IPS DF 19.7 (cell line): Measurements from ENCODE around the gene TMEM258.

ENCODE experiments used
- DNase-seq: peaks from one replicate; pipeline ENCODE4 v3.0.0-alpha.2; 2013; ENCODE audit warnings: low read depth, low spot score

The TMEM258 gene

DNA sequence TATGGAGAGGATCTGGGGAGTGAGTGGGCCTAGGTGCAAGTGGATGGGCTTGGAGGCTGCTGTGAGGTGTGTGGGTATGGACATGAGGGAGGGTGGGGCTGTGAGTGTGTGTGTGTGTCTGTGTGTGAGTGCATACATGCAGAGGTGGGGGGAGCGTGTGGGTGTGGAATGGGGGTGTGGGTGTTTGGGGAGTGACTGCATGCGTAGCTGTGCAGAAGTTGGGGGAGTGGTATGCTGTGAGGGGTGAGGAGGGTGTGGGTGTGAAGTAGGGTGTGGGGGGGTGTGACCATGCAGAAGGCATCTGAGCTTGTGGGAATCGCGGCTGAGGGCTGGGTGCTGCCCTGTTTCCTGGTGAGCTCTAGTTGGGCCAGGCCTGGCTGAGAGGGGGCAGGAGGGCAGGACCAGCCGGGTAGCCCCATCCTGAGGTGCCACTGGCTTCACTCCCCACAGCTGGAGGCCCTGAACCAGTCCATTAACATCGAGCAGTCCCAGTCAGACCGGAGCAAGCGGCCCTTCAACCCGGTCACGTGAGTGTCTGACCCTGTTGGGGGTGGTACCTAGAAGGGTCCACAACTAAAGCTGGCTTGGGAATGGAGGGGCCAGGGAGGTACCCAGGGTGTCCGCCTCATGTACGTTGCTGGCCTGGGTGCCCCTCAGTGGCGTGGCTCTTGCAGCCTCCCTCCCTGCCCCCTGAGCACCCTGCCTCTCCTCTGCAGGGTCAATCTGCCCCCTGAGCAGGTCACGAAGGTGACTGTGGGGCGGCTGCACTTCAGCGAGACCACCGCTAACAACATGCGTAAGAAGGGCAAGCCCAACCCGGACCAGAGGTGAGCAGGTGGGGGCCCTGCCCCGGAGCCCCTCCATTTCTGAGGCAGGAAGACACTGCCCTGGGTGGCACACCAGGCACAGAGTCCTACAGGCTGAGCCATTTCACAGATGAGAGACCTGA lies 16.5 kb downstream of the TMEM258 start:
- DNase-seq = no peak

DNA sequence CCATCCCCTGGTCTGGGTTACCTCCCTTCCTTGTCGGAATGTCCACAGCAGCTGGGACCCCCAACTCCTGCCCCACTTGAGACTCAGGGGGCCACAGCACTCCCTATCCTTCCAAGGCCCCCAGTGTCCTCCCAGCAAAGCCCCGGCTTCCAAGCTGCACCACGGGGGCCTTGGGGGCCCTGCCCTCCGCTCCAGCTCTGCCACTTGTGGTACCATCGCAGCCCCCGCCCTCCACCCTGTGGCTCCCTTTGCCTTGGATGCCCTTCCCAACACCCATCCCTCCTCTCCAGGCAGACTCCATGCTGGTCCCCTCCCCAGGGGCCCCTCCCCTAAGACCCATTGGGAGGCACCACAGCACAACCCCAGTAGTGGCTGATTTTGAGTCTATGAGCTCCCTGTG lies 17.3 kb downstream of the TMEM258 start:
- no peak for DNase-seq

DNA sequence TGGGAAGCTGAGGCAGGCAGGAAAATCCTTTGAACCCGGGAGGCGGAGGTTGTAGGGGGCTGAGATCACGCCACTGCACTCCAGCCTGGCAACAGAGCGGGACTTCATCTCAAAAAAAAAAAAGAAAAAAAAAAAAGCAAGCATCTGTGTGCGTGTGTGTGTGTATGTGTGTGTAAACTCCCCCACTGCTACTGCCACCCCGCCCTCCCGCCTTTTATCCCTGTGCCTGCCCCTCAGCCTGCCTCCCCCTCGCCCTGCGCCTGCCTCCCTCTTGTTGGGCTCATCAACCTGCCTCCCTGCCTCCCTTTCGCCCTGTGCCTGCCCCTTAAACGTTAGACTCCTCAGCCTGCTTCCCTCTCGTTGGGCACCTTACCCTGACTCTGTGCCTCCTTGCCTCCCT lies 18.0 kb downstream of the TMEM258 start:
- no peak for DNase-seq

DNA sequence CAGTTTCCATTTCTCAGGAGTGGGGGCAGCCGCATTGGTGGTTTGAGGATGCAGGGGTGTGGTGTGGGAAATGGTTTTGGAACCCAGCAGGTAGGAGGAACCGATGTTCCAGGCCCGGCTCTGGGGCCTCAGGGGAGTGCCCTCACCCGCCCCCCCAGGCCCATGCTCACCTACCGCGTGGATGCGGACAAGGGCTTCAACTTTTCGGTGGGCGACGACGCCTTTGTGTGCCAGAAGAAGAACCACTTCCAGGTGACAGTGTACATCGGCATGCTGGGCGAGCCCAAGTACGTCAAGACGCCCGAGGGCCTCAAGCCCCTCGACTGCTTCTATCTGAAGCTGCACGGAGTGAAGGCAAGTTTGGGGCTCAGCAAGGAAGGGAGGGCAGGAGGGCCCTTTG lies 18.6 kb downstream of the TMEM258 start:
- no peak for DNase-seq

DNA sequence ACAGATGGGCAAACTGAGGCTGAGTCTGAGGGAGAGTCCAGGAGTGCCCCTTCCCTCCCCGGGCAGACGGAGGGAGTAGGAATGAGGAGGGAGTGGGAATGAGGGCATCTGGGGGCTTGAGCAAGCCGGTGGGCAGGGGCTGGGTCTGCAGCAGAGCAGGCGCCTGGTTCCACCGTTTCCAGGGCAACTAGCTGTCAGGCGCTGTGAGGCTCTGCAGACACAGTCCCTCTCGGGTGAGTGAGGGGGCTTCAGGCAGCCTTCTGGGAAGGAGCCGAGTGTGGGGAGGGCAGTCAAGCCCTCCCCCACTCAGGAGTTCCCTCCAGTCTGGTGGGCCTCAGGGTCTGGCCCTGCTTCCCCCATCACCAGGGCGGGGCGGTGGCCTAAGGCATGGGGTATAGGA lies 19.0 kb downstream of the TMEM258 start:
- no peak for DNase-seq

DNA sequence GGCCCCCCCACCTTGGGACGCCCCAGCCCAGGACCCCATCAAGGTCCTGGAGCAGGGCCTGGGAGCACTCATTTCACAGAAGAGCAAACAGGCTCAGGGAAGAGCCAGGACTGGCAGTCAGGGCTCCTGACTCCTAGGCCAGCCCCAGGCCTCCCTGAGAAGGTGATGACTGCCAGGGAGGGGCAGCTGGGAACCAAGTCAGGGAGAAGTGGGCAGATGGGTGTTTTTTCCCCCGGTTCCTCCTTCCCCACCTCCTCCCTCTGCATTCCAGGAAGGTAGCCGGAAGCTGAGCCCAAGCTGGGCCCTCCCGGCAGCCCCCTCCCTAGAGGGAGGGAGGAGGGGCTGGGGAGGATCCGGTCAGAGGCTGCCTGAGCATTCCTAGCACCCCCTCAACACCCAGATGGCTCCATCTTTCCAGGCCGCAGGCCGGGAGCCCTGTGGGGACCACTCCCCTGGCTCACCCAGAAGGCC lies 20.4 kb downstream of the TMEM258 start:
- no peak for DNase-seq

DNA sequence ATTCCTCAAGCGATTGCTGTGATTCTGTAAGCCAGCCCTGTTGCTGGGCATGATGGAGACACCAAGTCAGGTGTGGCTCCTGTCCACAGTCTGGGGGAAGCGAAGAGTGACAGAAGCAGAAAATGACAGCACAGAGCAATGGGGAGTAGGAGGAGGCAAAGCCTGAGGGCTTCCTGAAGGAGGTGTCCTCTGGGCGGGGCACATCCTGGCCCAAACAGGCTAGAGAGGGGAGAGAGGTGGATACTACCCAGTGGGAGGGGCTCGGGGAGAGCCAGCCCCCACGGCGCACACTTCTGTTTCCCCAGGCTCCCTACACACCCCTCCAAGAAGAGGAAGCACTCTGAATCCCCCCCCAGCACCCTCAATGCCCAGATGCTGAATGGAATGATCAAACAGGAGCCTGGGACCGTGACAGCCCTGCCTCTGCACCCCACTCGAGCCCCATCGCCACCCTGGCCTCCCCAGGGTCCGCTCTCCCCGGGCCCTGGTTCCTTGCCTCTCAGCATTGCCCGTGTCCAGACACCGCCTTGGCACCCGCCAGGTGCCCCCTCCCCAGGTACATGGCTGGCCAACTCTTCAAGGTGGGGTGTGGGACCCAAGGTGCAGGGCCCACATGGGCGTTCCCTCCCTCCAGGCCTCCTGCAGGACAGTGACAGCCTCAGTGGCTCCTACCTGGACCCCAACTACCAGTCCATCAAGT lies 21.1 kb downstream of the TMEM258 start:
- DNase-seq = no peak

DNA sequence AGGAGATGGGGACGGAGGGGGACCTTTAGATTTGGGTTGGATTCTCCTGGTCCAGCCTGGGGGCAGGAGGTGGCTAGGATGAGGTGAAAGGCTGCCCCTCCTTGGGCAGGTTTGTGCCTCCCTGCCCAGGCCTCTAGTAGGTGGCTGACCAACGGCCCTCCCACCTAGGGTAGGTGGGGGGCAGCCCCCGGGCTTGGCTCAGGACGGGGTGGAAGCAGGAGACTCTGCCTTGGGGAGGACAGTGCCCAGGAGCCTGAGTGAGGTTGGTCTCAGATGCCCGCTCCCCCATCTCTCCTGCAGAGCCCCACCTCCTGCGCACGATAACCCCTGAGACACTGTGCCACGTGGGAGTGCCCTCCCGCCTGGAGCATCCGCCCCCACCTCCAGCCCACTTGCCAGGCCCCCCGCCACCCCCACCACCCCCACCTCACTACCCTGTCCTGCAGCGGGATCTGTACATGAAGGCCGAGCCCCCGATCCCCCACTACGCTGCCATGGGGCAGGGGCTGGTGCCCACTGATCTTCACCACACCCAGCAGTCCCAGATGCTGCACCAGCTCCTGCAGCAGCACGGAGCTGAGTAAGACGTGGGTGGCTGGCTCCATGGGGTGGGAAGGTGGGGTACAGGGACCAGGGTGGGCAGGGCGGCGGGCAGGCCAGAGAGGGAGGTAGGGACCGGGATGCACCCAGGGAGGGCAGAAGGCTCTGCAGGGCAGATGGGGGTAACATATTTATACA lies 22.3 kb downstream of the TMEM258 start:
- no peak for DNase-seq

DNA sequence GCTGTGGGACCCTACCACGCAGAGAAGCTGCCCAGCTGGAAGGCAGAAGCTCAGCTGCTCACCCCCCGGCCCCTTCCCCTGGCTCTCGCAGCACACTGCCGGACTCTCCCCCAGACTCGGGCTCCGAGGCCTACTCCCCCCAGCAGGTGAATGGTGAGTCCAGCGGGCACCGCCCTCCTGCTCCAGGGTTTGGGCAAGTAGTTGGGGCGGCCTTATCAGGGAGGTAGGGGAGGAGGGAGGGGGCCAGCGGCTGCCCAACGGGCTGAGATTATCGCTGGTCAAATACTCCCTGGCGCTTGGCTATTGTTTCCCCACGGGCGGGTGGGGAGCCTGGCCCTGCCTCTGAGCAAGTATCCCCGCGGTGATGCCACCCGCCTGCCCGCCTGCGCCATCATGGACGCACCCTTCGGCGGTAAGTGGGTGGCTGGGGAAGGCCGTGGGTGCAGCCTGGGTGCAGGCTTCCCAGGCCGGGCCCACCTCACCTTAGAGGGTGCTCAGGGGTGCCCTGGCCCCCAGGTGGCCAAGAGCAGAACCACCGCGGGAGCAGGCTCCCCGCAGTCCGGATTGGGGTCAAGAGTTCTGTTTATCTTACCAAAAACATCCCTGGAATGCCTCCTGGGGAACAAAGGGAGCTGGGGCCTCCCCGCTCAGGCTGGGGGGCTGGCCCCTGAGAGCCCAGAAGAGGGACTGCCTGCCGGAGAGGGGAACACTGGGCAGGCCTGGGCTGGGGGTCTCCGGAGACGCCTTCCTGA lies 23.1 kb downstream of the TMEM258 start:
- DNase-seq = no peak

DNA sequence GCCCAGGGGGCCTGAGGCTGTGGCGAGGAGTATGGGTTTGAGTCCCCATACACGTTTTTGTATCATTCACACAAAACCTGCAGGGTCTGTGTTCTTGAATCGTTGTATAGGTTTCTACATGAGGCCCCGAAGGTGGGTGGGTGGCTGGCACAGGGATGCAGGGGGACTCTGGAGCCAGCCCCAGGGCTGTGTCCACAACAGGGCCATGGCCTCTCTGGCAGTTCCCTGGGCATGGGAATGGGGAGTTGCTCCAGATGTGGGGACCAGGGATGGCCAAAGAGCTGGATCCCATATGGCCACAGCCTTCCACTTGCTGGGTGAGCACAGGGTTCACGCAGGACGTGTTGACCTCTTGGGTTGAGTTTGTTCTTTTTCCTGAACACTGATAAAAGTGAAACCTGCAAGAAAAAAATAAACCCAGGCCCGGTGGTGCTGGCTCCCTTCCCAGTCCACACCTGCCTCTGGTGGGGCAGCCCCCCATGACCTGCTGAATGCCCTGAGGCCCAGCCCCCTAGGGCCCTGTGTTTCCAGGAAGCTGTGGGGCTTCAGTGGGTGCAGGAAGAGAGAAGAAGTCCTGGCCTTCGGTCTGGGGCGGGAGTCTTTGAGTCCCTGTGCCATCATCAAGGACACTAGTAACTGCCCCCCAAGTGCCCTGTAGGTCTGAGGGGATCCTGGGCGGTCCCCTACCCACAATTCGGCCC lies 23.9 kb downstream of the TMEM258 start:
- no peak for DNase-seq

DNA sequence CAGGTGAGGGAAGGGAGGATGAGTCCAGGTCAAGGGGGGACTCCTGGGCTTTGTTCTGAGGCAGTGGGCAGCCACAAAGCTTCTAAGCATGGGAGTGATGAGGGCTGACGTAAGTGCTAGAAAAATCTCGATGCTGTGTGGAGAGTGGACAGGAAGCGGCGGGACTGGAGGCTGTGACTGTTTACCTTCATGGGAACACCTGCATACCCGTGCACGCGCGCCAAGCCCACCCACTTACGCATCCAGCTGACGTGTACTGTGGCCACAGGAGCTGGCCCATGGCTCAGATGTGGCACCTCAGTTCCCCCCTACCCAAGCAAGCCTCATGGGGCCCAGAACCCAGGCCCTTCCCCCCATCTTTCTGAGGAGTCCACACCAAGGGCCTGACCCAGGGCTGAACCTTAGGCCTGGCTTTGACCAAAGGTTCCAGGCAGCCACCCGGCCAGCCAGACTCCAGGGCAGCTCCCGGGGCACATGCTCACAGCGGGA lies 26.0 kb downstream of the TMEM258 start:
- DNase-seq = no peak

DNA sequence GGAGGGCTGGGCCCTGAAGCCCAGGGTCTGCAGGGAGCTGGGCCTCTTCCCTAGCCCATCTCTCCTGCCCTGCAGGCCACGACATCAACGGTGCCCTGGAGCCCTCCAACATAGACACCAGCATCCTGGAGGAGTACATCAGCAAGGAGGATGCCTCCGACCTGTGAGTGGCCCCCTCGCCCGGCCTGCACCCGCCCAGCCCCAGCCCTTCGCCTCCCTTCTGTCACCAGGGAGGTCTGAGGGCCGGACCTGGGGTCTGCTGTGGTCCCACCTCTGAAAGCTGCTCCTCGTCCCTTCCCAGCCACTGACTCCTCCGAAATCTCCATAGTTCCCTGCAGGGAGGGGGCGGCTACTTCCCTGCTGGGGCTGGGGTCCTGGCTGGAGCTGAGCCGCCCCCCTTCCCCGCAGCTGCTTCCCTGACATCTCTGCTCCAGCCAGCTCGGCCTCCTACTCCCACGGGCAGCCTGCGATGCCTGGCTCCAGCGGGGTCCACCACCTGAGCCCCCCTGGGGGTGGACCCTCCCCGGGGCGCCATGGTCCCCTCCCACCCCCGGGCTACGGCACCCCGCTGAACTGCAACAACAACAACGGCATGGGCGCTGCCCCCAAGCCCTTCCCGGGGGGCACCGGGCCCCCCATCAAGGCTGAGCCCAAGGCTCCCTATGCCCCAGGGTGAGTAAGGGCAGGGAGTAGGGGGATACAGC lies 26.7 kb downstream of the TMEM258 start:
- DNase-seq = no peak

DNA sequence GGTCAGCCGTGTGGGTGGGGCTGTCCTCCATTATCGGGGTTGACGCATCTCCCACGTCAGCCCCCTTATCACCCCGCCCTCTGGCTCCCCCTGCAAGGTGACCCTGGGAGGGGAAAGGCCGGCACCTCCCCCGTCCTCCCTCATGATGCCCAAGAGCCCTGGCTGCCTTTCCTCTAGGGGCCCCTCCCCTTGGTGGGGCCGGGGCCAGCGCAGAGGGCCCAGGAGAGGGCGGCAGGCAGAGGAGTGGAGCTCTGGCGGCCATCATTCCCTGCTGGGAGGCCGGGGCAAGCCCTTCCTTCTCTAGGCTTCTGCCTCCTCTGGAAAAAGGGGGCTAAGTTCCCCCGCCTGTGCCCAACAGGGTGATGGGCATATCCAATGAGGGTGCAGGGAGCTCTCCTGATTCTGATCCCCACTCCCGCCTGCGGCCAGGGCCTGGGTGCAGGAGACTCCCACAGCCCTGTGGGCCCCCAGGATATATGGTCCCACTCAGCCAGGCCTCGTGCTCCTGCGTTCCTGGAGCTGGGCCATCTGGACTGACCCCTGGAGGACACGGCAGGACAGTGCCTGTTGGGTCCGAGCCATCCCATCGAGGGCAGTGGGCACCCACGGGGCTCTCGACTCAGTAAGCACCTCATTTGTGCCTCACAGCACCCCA lies 27.7 kb downstream of the TMEM258 start:
- DNase-seq = no peak

DNA sequence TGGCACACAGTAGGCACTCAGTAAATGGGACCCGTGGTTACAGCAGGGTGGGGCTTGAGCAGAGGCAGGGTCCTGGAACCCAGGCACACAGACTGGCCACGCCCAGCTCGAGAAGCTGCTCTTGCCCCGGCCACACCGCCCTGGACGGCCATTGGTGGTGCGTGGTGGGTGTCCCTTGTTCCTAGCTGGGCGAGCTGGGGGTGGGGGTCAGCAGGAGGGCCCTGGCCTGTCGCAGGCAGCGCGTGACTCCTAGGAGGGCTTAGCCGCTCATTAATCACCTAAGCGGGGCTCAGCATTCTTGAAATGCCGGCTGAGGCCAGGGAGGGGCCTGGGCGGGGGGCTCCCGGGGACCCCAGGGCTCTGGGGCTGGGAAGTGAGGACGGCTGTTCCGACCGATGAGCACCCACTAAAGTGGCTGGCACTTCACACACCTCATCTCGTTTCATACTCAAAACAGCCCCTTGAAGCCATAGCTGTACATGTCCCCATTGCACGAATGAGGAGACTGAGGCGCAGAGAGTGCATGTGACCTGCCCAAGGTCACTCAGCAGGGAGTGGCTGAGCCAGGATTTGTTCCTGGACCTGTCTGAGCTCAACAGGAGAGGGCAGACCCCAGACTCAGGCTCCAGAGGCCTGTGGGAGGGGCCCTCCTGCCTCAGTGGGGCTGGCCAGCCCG lies 28.3 kb downstream of the TMEM258 start:
- DNase-seq = no peak

DNA sequence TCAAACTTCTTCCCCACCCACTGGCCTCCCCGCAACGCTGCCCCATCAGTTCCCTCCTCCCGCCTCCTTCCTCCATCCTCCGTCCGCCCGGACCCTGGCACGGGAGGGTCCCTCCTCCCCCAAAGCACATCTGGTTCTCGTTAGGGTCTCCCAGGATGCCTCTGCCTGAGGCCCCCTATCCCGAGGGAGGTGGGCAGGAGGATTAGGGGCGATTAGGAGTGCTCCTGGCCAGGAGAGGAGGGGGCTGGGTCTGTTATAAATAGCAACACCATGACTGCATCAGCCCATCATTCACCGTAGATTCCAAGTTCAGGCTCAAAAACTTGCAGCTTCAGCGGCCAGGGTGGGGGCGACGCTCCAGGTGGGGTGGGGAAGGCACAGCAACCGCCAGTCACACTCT lies 29.6 kb downstream of the TMEM258 start:
- DNase-seq = no peak

DNA sequence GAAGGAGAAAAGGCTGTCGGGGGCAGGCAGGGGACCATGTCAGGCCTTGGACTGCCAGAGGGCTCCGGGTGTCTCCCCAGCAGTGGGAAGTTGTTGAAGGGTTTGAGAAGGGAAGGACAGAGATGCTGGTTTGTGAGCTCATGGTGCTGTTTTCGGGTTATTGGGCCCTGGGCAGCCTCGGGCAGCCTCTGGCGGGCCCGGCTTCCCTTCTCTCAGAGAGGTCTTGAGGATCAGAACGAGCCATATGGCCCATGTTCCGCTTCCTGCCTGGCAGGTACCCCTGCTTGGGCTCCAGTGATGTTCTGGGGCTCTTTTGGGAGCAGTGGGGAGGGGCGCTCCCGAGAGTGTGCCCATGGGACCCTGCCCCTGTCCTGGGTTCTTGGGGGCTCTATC lies 30.2 kb downstream of the TMEM258 start:
- DNase-seq = no peak

DNA sequence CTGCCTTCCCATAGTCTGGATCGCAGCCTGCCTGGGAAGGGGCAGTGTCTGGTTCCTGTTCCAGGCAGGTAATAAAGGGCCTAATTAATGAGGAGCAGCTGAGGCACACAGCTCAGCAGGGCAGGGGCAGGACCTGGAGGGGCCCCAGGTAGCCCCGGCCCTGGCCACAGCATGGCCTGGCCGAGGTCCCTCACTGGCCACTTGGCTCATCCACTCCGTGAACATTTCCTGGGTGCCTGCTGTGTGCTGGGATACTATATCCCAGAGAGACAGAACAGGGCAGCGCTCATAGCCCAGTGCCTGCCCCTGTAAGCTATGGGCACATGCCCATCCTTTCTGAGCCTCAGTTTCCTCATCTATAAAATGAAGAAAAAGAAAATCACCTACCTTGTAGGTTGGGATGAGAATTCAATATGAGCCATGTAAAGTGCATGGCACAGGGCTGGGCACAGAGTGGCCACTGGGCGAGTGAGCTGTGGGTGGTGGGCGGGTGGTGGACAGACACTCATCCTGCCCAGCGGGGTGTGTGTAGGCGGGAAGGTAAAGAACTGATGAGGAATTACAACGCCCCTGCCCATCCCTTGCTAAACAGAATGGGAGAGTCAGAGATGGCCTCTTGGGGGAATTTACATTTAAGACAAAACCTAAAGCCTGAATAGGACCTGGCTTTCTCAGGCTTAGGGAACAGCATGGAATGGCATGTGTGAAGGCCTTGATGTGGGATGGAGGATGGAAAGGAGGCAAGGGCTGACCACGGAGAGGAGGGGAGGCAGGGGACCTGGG lies 30.8 kb downstream of the TMEM258 start:
- DNase-seq = no peak

DNA sequence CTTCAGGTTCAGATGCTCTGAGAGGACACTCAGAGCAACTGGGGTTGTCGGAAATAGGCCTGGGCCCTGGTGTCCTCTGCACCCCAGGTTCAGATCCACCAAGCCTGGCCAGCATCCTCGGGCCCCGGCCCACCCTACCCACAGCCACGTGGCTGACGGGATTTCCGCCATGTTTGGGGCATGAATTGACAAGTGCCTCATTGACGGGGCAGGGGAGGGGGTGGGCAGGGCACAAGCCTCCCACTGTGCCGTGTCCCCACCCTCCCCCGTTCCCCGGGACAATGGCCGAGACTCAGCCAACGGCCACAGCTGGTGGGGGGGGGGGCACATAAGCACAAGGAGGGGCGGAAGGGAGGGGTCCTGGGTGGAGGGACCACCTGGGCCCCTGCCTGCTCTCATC lies 31.5 kb downstream of the TMEM258 start:
- DNase-seq = no peak
